Choroid plexus epithelial cell (primary cell): ENCODE results near the gene RPAIN.

Experiments used
- DNase-seq: peaks from one replicate; pipeline ENCODE4 v3.0.0-alpha.2; 2010; ENCODE audit warnings: low read depth
- H3K4me3 ChIP-seq: 2 replicates; pipeline ENCODE4 v1.5.1; 2011; ENCODE audit warnings: low read depth, mild to moderate bottlenecking, control low read depth, low read length, moderate library complexity
- TF ChIP-seq, protein P1 (sequence below): conservative IDR thresholded peaks from 2 replicates; pipeline ENCODE4 v1.5.1; 2011; ENCODE audit warnings: low read depth, mild to moderate bottlenecking, control low read depth, inconsistent platforms, low read length, moderate library complexity

Gene RPAIN

DNA sequence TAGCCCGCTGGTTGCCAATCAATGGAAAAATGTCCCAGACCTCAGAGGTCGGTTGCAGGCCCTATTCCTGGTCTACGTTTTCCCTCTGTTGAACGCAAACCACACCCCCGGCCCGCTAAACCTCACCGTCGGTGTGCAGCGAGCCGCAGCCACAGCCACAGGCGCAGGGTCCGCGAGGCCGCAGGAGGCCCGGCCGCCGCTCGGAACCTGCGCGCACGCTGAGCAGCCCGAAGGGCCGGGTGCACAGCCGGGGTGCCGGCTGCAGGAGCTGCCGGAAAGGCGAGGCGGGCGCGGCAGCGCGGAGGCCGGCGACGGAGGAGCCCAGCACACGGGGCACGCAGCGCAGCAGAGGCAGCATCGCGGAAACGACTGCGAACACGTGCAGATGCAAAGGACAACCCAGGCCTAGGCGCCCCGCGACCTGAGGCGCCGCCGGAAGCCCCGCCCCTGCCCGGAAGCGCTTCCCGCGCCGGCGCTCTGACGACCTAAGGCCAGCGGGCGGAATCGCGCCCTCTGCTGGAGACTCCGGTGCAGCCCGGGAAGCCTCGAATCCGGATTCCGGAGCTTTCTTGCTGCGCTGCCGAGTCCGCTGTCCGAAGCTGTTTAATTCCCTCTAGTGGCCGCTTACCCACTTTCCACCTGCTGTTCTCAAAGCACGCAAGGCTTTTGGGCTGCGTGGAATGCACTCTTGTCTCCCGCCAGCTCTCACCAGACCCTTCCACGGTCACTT is 18.9 kb downstream of the RPAIN start, which contains the start of gene C1QBP:
C1QBP (minus strand) TSS at position 440 of the 730 bp plus-strand sequence; CDS start at position 358, 82 bp downstream.
- TF ChIP-seq, protein P1, sequence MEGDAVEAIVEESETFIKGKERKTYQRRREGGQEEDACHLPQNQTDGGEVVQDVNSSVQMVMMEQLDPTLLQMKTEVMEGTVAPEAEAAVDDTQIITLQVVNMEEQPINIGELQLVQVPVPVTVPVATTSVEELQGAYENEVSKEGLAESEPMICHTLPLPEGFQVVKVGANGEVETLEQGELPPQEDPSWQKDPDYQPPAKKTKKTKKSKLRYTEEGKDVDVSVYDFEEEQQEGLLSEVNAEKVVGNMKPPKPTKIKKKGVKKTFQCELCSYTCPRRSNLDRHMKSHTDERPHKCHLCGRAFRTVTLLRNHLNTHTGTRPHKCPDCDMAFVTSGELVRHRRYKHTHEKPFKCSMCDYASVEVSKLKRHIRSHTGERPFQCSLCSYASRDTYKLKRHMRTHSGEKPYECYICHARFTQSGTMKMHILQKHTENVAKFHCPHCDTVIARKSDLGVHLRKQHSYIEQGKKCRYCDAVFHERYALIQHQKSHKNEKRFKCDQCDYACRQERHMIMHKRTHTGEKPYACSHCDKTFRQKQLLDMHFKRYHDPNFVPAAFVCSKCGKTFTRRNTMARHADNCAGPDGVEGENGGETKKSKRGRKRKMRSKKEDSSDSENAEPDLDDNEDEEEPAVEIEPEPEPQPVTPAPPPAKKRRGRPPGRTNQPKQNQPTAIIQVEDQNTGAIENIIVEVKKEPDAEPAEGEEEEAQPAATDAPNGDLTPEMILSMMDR: peak; percentile 87
- H3K4me3 ChIP-seq: peak within 1 kb of the TSS; percentile 83
- DNase-seq: peak; percentile 95

DNA sequence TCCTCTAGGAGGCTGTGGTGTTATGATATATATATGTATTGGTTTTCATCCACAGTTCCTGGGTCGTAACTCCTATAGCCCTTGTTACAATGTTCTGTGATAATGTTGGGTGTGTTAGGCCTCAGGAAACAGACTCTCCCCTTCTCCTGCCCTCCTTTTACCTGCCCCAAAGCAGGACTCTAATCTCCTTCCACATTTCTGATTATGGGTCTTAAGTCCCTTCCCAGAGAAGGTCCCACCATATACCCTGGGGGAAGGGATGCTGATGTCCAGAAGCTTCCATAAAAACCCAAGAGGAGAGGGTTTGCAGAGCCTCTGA is 19.4 kb downstream of the RPAIN start:
- no peak for DNase-seq
- peak overlapping the region; percentile 37 for H3K4me3 ChIP-seq
- TF ChIP-seq, protein P1: no peak

DNA sequence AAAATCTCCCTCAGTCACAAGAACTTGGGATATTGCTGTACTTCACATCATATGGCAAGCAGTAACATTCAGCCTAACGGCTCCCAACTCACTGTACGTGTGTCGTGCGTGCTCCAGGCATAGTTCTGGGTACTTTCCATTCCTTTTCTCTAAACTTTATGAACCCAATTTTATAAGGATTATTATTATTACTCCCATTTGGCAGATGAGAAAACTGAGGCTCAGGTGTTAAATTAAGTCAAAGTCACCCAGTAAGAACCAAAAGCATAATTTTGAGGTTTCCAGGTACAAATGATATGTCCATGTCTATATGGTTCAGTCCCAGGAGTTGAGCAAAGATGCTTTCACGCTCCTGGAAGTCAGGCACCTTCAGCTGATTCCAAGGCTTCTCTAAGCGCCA is 23.7 kb downstream of the RPAIN start:
- TF ChIP-seq, protein P1: no peak
- DNase-seq: no peak
- no peak overlapping the region for H3K4me3 ChIP-seq

DNA sequence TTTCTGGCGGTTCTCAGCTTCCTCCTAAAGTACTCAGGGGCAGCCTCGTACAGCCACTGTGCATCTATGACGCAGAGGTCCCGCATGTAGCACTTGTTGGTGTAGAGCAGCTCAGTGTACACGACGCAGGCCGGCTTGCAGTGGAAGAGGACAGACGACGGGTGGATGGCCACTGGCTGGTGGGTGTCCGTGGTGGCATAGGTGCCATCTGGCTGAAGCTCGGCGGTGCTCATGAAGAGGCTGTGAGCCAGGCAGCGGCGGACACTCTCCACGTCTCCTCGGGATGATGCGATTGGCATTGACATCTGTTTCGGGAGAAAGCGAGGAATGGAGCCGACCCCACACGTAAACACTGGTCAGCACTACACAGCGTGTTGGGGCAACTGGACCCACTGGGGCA is 24.2 kb downstream of the RPAIN start:
- H3K4me3 ChIP-seq: no peak overlapping the region
- no peak for DNase-seq
- TF ChIP-seq, protein P1: no peak

DNA sequence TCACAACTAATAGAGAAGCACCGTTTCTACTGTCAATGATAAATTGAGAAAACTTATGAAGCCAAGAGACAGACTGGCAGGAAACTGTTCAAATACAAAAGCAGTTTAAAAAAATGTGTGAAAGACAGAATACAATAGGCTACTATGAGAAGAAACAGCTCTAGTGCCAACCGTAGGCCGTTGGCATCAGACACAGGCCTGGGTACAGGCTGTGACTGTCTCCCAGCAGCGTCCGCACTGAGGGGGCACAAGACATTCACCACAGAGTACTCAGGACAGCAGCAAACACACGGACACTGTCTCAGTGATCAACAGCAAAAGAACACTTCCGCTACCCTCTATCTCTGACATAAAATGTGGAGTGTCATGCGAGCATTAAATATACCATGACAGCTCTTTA is 26.8 kb downstream of the RPAIN start:
- DNase-seq: no peak
- TF ChIP-seq, protein P1: no peak
- H3K4me3 ChIP-seq: no peak overlapping the region

DNA sequence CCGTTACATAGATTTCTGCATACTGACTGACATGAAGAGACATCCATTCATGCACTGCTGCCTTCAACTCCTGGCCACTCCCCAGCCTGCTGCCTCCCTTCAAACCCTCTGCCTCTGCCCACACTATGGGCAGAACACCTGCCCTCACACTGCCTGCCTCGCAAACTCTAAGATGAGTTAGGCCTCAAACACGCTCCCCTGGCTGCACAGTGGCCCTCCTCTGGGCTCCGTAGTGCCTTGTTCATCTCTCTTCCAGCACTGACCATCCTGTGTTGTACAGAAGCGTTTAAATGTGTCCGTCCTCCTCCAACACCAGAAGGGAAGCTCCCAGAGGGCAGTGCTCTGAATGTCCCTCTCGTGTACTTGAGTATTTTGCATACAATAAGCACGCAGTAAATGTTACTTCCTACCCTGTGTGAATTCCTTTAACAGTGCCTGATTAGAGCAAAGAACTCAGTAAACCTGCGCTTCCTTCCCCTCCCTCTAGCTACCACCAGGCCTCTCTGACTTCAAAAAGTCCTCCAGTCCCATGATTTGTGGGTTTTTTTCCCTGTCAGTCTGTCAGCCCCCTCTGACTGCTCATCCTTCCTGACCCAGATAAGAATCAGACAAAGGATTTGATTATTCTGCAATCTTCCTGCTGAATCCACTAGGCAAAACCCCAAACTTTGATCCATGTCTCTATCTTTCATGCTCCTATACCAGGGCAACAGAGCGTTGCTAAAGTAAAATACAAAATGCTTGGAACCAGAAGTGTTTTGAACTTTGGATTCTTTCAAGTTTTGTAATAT is 44.9 kb downstream of the RPAIN start:
- no peak overlapping the region for H3K4me3 ChIP-seq
- TF ChIP-seq, protein P1: no peak
- no peak for DNase-seq

DNA sequence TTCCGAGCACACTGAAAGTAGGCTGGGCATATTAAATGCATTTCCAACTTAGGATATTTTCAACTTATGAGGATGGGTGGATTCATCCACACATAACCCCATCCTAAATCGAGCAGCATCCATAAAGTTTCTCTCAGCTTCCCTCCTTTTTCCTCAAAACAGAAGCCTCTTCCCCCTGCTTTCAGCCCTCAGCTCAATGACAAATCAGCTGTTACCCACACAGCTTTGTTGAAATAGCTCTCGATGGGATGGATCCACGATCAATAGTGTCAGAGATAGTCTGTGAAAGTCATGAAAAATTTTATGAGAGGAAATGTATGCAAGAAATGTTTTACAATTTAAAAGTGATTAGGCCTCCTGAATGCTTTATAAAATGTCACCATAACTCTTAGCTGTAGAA is 46.3 kb downstream of the RPAIN start:
- TF ChIP-seq, protein P1: no peak
- no peak overlapping the region for H3K4me3 ChIP-seq

More for the DNA sequence above, 46.3 kb downstream of the RPAIN start:
- no peak for DNase-seq
